NCI-H82 treated with DMSO at 0.1 percent for 48 hours (cell line): Measurements from ENCODE around the gene ULK4.
A peak's percentile ranks its signal among the peaks of the same experiment; 100 is the strongest.
"Not testable (repeated sequence)": the region's sequence is repeated elsewhere in the genome, so short reads cannot be mapped to it uniquely, and the experiment has no call there.

ENCODE experiments used
- DNase-seq: peaks from one replicate; lab custom pipeline; 2025; ENCODE audit not compliant: unreplicated experiment; lab: John Stamatoyannopoulos, UW

The ULK4 gene

GRCh38 chr3:41961751-41962679, at the start of gene ULK4:
Gene ULK4 (minus strand): TSS chr3:41962103. CDS start chr3:41954759, 7,344 bp downstream.
- DNase-seq, result peak; percentile 95

- DNase-seq, result peak; percentile 58
These were observed 48.6 kb upstream of the ULK4 start for GRCh38 chr3:42010530-42010929.

GRCh38 chr3:42009456-42009855, 47.6 kb upstream of the ULK4 start:
- no peak for DNase-seq

GRCh38 chr3:42007785-42008184, 45.9 kb upstream of the ULK4 start:
- DNase-seq, result no peak

GRCh38 chr3:42005401-42005800, 43.5 kb upstream of the ULK4 start:
- no peak for DNase-seq

GRCh38 chr3:42002790-42003189, 40.9 kb upstream of the ULK4 start:
- DNase-seq, result no peak

GRCh38 chr3:42001777-42002176, 39.9 kb upstream of the ULK4 start:
- DNase-seq, result no peak

GRCh38 chr3:41999909-42000308, 38.0 kb upstream of the ULK4 start:
- no peak for DNase-seq

GRCh38 chr3:41997702-41998550, 36.0 kb upstream of the ULK4 start:
- DNase-seq, result peak; percentile 23

GRCh38 chr3:41991437-41991836, 29.5 kb upstream of the ULK4 start:
- no peak for DNase-seq

GRCh38 chr3:41989518-41989917, 27.6 kb upstream of the ULK4 start:
- no peak for DNase-seq

- DNase-seq, result no peak
These were observed 25.7 kb upstream of the ULK4 start for GRCh38 chr3:41987627-41988026.

GRCh38 chr3:41986561-41986960, 24.7 kb upstream of the ULK4 start:
- DNase-seq, result no peak

- DNase-seq, result no peak
These were observed 23.1 kb upstream of the ULK4 start for GRCh38 chr3:41985018-41985417.

GRCh38 chr3:41983091-41983490, 21.2 kb upstream of the ULK4 start:
- not testable (repeated sequence) for DNase-seq

GRCh38 chr3:41977401-41977800, 15.5 kb upstream of the ULK4 start:
- not testable (repeated sequence) for DNase-seq

GRCh38 chr3:41975416-41976103, 13.7 kb upstream of the ULK4 start:
- no peak for DNase-seq

GRCh38 chr3:41974223-41974622, 12.3 kb upstream of the ULK4 start:
- DNase-seq, result no peak

GRCh38 chr3:41972802-41973201, 10.9 kb upstream of the ULK4 start:
- DNase-seq, result no peak

- DNase-seq, result no peak
These were observed 4.3 kb upstream of the ULK4 start for GRCh38 chr3:41966206-41966605.

- DNase-seq, result no peak
These were observed 1.9 kb upstream of the ULK4 start for GRCh38 chr3:41963823-41964222.
